HepG2 (cell line): ENCODE data around the gene MIER2. TPM values are rescaled to one million over a fixed set of nuclear protein-coding genes. Genes with fewer than 3 reads are reported as not detected.

ENCODE experiments used
- ATF7-NPFF ChIP-seq: sonication (generic); formaldehyde crosslinking; IDR thresholded peaks from 2 replicates; pipeline ENCODE4 v1.8.1; 2023; ENCODE audit warnings: mild to moderate bottlenecking, low read depth, missing genetic modification reagents, moderate library complexity
- CERS6 ChIP-seq: sonication (generic); formaldehyde crosslinking; IDR thresholded peaks from 2 replicates; pipeline ENCODE4 v1.5.0; 2020; ENCODE audit warnings: missing genetic modification reagents
- CTCF ChIP-seq: sonication (generic); formaldehyde crosslinking; IDR thresholded peaks from 2 replicates; pipeline ENCODE4 v1.5.0; 2020; ENCODE audit warnings: mild to moderate bottlenecking, missing genetic modification reagents, moderate library complexity
- E2F2 ChIP-seq: sonication (generic); formaldehyde crosslinking; IDR thresholded peaks from 2 replicates; pipeline ENCODE4 v1.4.0; 2020; ENCODE audit warnings: missing genetic modification reagents, borderline replicate concordance
- HNF1A ChIP-seq, 2 experiments: sonication (generic) in 1 of 2; formaldehyde crosslinking in 1 of 2; IDR thresholded peaks; 2 replicates each; pipeline versions ENCODE4 v1.4.0 to v1.6.1; 2016 to 2020; ENCODE audit warnings: borderline replicate concordance in 1 of 2, low read depth in 1 of 2, mild to moderate bottlenecking in 1 of 2, missing genetic modification reagents in 1 of 2
- IRF9 ChIP-seq: sonication (generic); formaldehyde crosslinking; IDR thresholded peaks from 2 replicates; pipeline ENCODE4 v1.8.0; 2022; ENCODE audit warnings: missing genetic modification reagents, mild to moderate bottlenecking, borderline replicate concordance
- MAZ ChIP-seq, 2 experiments: sonication (generic) in 1 of 2; formaldehyde crosslinking in 1 of 2; IDR thresholded peaks; 2 replicates each; pipeline versions ENCODE4 v1.5.0 to v1.6.1; 2012 to 2020; ENCODE audit warnings: low read depth in 2 of 2, mild to moderate bottlenecking in 2 of 2, borderline replicate concordance in 1 of 2, improper control_type of control experiment in 1 of 2, low read length in 1 of 2, missing genetic modification reagents in 1 of 2, moderate library complexity in 1 of 2
- SRY ChIP-seq: sonication (generic); formaldehyde crosslinking; IDR thresholded peaks from 2 replicates; pipeline ENCODE4 v1.8.0; 2022; ENCODE audit warnings: mild to moderate bottlenecking, missing genetic modification reagents
- ZBTB7A ChIP-seq: sonication (generic); formaldehyde crosslinking; IDR thresholded peaks from 2 replicates; pipeline ENCODE4 v1.8.0; 2022; ENCODE audit warnings: mild to moderate bottlenecking, missing genetic modification reagents
- ZNF430 ChIP-seq: sonication (generic); formaldehyde crosslinking; IDR thresholded peaks from 2 replicates; pipeline ENCODE4 v1.9.0; 2021; ENCODE audit warnings: mild to moderate bottlenecking, missing genetic modification reagents
- ZNF687 ChIP-seq: sonication (generic); formaldehyde crosslinking; IDR thresholded peaks from 2 replicates; pipeline ENCODE4 v1.5.1; 2020; ENCODE audit warnings: mild to moderate bottlenecking, missing genetic modification reagents, moderate library complexity
- polyA plus RNA-seq, 8 experiments: library from polyadenylated mRNA; depleted of rRNA in 3 of 8; stranded (reverse) in 7 of 8; unstranded in 1 of 8; fragments of >200 nt; fragmentation: Illumina TruSeq in 4 of 8; extraction: Trizol in 4 of 8; gene quantifications; 2 replicates each; pipeline versions ENCODE4 v1.2.1 to v1.2.3, GENCODE V29; 2011 to 2016; ENCODE audit warnings: low read depth in 4 of 8, missing spikeins in 1 of 8, mixed read lengths in 1 of 8; ENCODE audit not compliant: insufficient read depth in 1 of 8
- total RNA-seq, 5 experiments: library from RNA; depleted of rRNA; stranded (reverse); fragments of >200 nt; fragmentation: Illumina TruSeq; extraction: Trizol; gene quantifications; 2 replicates each; pipeline ENCODE4 v1.2.3, GENCODE V29; 2016; ENCODE audit warnings: low read depth in 1 of 5

The MIER2 gene
- total and polyA plus RNA-seq, 2 of the 13 experiments (the other 11 are each of a cell fraction or from before 2014, with no cell fraction given), result 9.6 to 25.7 TPM

- 0 out of 2 replicates have a peak, but pooled peaks have one; percentile 11 for TF ChIP-seq ZBTB7A (CRISPR knock-in tag)
- no peak for TF ChIP-seq SRY (CRISPR knock-in tag)
- no peak for TF ChIP-seq MAZ (IDR thresholded peaks at IDR 0.05; ENCODE audit: borderline replicate concordance, low read depth, low read length)
- TF ChIP-seq MAZ (CRISPR knock-in tag; IDR thresholded peaks at IDR 0.05; ENCODE audit: low read depth), result no peak
- peak; percentile 85 for TF ChIP-seq CTCF (CRISPR knock-in tag)
- 0 out of 2 replicates have a peak, but pooled peaks have one; percentile 29 for TF ChIP-seq ZNF430 (CRISPR knock-in tag)
- no peak; the same call in 1 of the 2 replicates for TF ChIP-seq IRF9 (CRISPR knock-in tag)
- no peak for TF ChIP-seq HNF1A (IDR thresholded peaks at IDR 0.05; ENCODE audit: low read depth)
- no peak for TF ChIP-seq HNF1A (CRISPR knock-in tag; IDR thresholded peaks at IDR 0.05; ENCODE audit: borderline replicate concordance)
- no peak for TF ChIP-seq ATF7-NPFF
- peak; percentile 47 for TF ChIP-seq ZNF687 (CRISPR knock-in tag)
- no peak for TF ChIP-seq E2F2 (CRISPR knock-in tag)
- no peak for TF ChIP-seq CERS6 (CRISPR knock-in tag)
Observed at GRCh38 chr19:294946-295686, 49.5 kb downstream of the MIER2 start (continued).
